H1 (cell line): Measurements from ENCODE around the gene MMADHC. TPM values are rescaled to one million over a fixed set of nuclear protein-coding genes. Genes with fewer than 3 reads are reported as not detected.

Experiments
- CTCF ChIA-PET: fragments of 300-600 bp; sonication (Branson Sonifier 250); formaldehyde crosslinking; loops from one replicate; lab custom pipeline; 2021; ENCODE audit not compliant: partially characterized antibody; lab: Charles Lee
- POLR2A ChIA-PET: fragments of 300-600 bp; sonication (Branson Sonifier 250); formaldehyde crosslinking; loops from one replicate; lab custom pipeline; 2021; ENCODE audit warnings: inconsistent platforms; ENCODE audit not compliant: partially characterized antibody; lab: Charles Lee
- DNase-seq, 2 experiments: peaks; one replicate each; pipeline versions ENCODE4 v3.0.0 to v3.0.0-alpha.2; 2010 to 2022; ENCODE audit warnings: low spot score in 2 of 2, low read depth in 1 of 2, mixed read lengths in 1 of 2
- FAIRE-seq: peaks from 2 replicates; lab custom pipeline; 2011; peaks lifted over from hg19 to GRCh38; lab: Jason Lieb, UNC
- H2AFZ ChIP-seq: 2 replicates; pipeline ENCODE4 v1.8.1; 2012; ENCODE audit warnings: low read length, inconsistent platforms
- H2AK5ac ChIP-seq: 2 replicates; pipeline ENCODE4 v1.6.1; 2013; ENCODE audit warnings: low read depth, low read length
- H2BK120ac ChIP-seq: replicated peaks from 2 replicates; pipeline ENCODE3; 2013; ENCODE audit warnings: low read depth, low read length, inconsistent platforms
- H2BK12ac ChIP-seq: 2 replicates; pipeline ENCODE4 v1.6.1; 2013; ENCODE audit warnings: low read depth, low read length
- H2BK15ac ChIP-seq: 2 replicates; pipeline ENCODE4 v1.6.1; 2013; ENCODE audit warnings: low read length
- H2BK20ac ChIP-seq: 2 replicates; pipeline ENCODE4 v1.6.1; 2013; ENCODE audit warnings: low read length
- H2BK5ac ChIP-seq: 2 replicates; pipeline ENCODE4 v1.6.1; 2013; ENCODE audit warnings: low read depth, low read length
- H3K14ac ChIP-seq: 2 replicates; pipeline ENCODE4 v1.6.1; 2013; ENCODE audit warnings: inconsistent platforms; ENCODE audit not compliant: insufficient read length
- H3K18ac ChIP-seq: 2 replicates; pipeline ENCODE4 v1.6.1; 2013; ENCODE audit warnings: low read length; ENCODE audit errors: extremely low read depth
- H3K23ac ChIP-seq: 2 replicates; pipeline ENCODE4 v1.6.1; 2013; ENCODE audit warnings: inconsistent platforms; ENCODE audit not compliant: insufficient read length
- H3K23me2 ChIP-seq: 2 replicates; pipeline ENCODE4 v1.6.1; 2013; ENCODE audit warnings: low read depth, low read length
- H3K27ac ChIP-seq: 2 replicates; pipeline ENCODE4 v1.6.1; 2011; ENCODE audit warnings: low read depth, low read length, inconsistent platforms
- H3K27me3 ChIP-seq, 4 experiments: replicated peaks in 1 of 4; 1 replicate in 1 of 4; 2 replicates in 3 of 4; pipeline versions ENCODE4 v1.6.1 to v1.8.1; 2011 to 2013; ENCODE audit warnings: low read length in 3 of 4, mild to moderate bottlenecking in 3 of 4, inconsistent platforms in 2 of 4, mixed read lengths in 2 of 4, moderate library complexity in 1 of 4; ENCODE audit not compliant: control insufficient read depth in 3 of 4, insufficient read depth in 3 of 4; ENCODE audit errors: extremely low read depth in 1 of 4
- H3K36me3 ChIP-seq, 4 experiments: 2 replicates each; pipeline versions ENCODE4 v1.6.1 to v1.8.1; 2011 to 2013; ENCODE audit warnings: mild to moderate bottlenecking in 4 of 4, low read length in 3 of 4, moderate library complexity in 2 of 4, control low read depth in 1 of 4, inconsistent platforms in 1 of 4; ENCODE audit not compliant: insufficient read depth in 4 of 4, control insufficient read depth in 2 of 4
- H3K4ac ChIP-seq: replicated peaks from 2 replicates; pipeline ENCODE3; 2013; ENCODE audit warnings: low read length, low read depth, mixed read lengths, inconsistent platforms; ENCODE audit not compliant: insufficient read length
- H3K4me1 ChIP-seq, 4 experiments: replicated peaks in 1 of 4; 1 replicate in 1 of 4; 2 replicates in 3 of 4; pipeline versions ENCODE4 v1.6.1 to v1.8.1; 2011 to 2013; ENCODE audit warnings: low read length in 3 of 4, inconsistent platforms in 2 of 4, mixed read lengths in 1 of 4; ENCODE audit not compliant: insufficient read depth in 4 of 4, control insufficient read depth in 3 of 4
- H3K4me2 ChIP-seq, 2 experiments: 2 replicates each; pipeline versions ENCODE4 v1.6.1 to v1.8.1; 2011 to 2013; ENCODE audit warnings: low read depth in 2 of 2, low read length in 2 of 2, control low read depth in 1 of 2, inconsistent platforms in 1 of 2, mild to moderate bottlenecking in 1 of 2; ENCODE audit not compliant: insufficient read depth in 1 of 2
- H3K4me3 ChIP-seq, 4 experiments: fragments of 200-600, 300-600 bp in 1 of 4; sonication (generic), shearing (Covaris generic), sonication (Bioruptor Twin) in 1 of 4; 2 replicates each; pipeline versions ENCODE4 v1.5.1 to v1.8.1; 2011 to 2016; ENCODE audit warnings: low read length in 4 of 4, low read depth in 3 of 4, control low read depth in 2 of 4, inconsistent platforms in 2 of 4, mild to moderate bottlenecking in 2 of 4, mixed read lengths in 1 of 4, moderate library complexity in 1 of 4; ENCODE audit not compliant: insufficient read depth in 2 of 4; ENCODE audit errors: extremely low read depth in 1 of 4
- H3K56ac ChIP-seq: replicated peaks from 2 replicates; pipeline ENCODE3; 2013; ENCODE audit warnings: low read depth, mild to moderate bottlenecking, mixed read lengths, low read length, inconsistent platforms; ENCODE audit not compliant: insufficient read length
- H3K79me1 ChIP-seq: 2 replicates; pipeline ENCODE4 v1.6.1; 2013; ENCODE audit warnings: low read depth, low read length, control low read depth
- H3K79me2 ChIP-seq, 2 experiments: 2 replicates each; pipeline versions ENCODE4 v1.6.1 to v1.8.1; 2012 to 2013; ENCODE audit warnings: low read length in 2 of 2, mild to moderate bottlenecking in 2 of 2, inconsistent platforms in 1 of 2; ENCODE audit not compliant: insufficient read depth in 2 of 2, control insufficient read depth in 1 of 2
- H3K9ac ChIP-seq, 4 experiments: replicated peaks in 1 of 4; 1 replicate in 1 of 4; 2 replicates in 3 of 4; pipeline versions ENCODE4 v1.6.1 to v1.8.1; 2011 to 2013; ENCODE audit warnings: low read depth in 3 of 4, low read length in 3 of 4, control low read depth in 2 of 4, mild to moderate bottlenecking in 2 of 4, moderate library complexity in 2 of 4, inconsistent platforms in 1 of 4; ENCODE audit errors: extremely low read depth in 1 of 4
- H3K9me3 ChIP-seq, 2 experiments: 2 replicates each; pipeline versions ENCODE4 v1.6.1 to v1.8.1; 2012 to 2013; ENCODE audit warnings: mild to moderate bottlenecking in 2 of 2, moderate library complexity in 2 of 2, control low read depth in 1 of 2, inconsistent platforms in 1 of 2, low read depth in 1 of 2, low read length in 1 of 2, mixed read lengths in 1 of 2; ENCODE audit not compliant: insufficient read depth in 2 of 2
- H4K20me1 ChIP-seq, 2 experiments: replicated peaks in 1 of 2; 2 replicates each; pipeline versions ENCODE3 to v1.8.1; 2011 to 2013; ENCODE audit warnings: inconsistent platforms in 2 of 2, low read length in 2 of 2, mild to moderate bottlenecking in 1 of 2; ENCODE audit not compliant: insufficient read depth in 2 of 2, control insufficient read depth in 1 of 2
- H4K5ac ChIP-seq: 2 replicates; pipeline ENCODE4 v1.6.1; 2013; ENCODE audit warnings: low read length, low read depth, mixed read lengths, inconsistent platforms; ENCODE audit not compliant: insufficient read length
- H4K8ac ChIP-seq: 2 replicates; pipeline ENCODE4 v1.8.0; 2013; ENCODE audit warnings: mild to moderate bottlenecking, moderate library complexity, low read length, inconsistent platforms; ENCODE audit not compliant: insufficient read depth; ENCODE audit errors: extremely low read depth
- H4K91ac ChIP-seq: replicated peaks from 2 replicates; pipeline ENCODE3; 2013; ENCODE audit warnings: low read length, mixed read lengths, inconsistent platforms; ENCODE audit not compliant: insufficient read length
- ASH2L ChIP-seq: fragments of 200-600, 300-600 bp; sonication (generic); IDR thresholded peaks from one replicate; pipeline ENCODE4 v1.7.1; 2017; ENCODE audit warnings: low read length
- BACH1 ChIP-seq: IDR thresholded peaks from 2 replicates; pipeline ENCODE4 v1.6.1; 2012; ENCODE audit warnings: low read length, improper control_type of control experiment
- CREB1 ChIP-seq: IDR thresholded peaks from 2 replicates; pipeline ENCODE4 v1.6.1; 2012; ENCODE audit warnings: inconsistent platforms
- EGR1 ChIP-seq: IDR thresholded peaks from 2 replicates; pipeline ENCODE4 v1.6.1; 2011; ENCODE audit warnings: low read depth, low read length, borderline replicate concordance
- GABPA ChIP-seq: IDR thresholded peaks from 2 replicates; pipeline ENCODE4 v1.6.1; 2011; ENCODE audit warnings: mild to moderate bottlenecking, low read length, moderate library complexity, borderline replicate concordance; ENCODE audit not compliant: insufficient read depth
- RAD21 ChIP-seq, 2 experiments: IDR thresholded peaks in 1 of 2; conservative IDR thresholded peaks in 1 of 2; 2 replicates each; pipeline ENCODE4 v1.6.1; 2011; ENCODE audit warnings: low read depth in 2 of 2, low read length in 2 of 2, improper control_type of control experiment in 1 of 2, inconsistent platforms in 1 of 2, mild to moderate bottlenecking in 1 of 2, moderate library complexity in 1 of 2
- RFX5 ChIP-seq: IDR thresholded peaks from 2 replicates; pipeline ENCODE4 v1.6.1; 2011; ENCODE audit warnings: low read depth, low read length, improper control_type of control experiment, borderline replicate concordance
- SP1 ChIP-seq: IDR thresholded peaks from 2 replicates; pipeline ENCODE4 v1.6.1; 2011; ENCODE audit warnings: low read depth, low read length
- TAF7 ChIP-seq: optimal IDR thresholded peaks from 2 replicates; pipeline ENCODE3; 2011; ENCODE audit warnings: low read depth, mild to moderate bottlenecking, inconsistent platforms, low read length, moderate library complexity, borderline replicate concordance
- WGBS, 2 experiments: shearing (Covaris generic) in 1 of 2; methylation state at CpG; one replicate each; pipeline versions ENCODE4 v1.1.6 to v1.1.7; 2013 to 2015; ENCODE audit warnings: low lambda C conversion rate in 2 of 2, mixed read lengths in 2 of 2, inconsistent platforms in 1 of 2, low coverage in 1 of 2, missing lambda C conversion rate in 1 of 2; ENCODE audit not compliant: insufficient replicate concordance in 2 of 2, insufficient coverage in 1 of 2, insufficient read length in 1 of 2; ENCODE audit errors: extremely low coverage in 1 of 2, missing lambda C conversion rate in 1 of 2; 5-methylcytosine and 5-hydroxymethylcytosine counted together
- polyA plus RNA-seq, 7 experiments: library from polyadenylated mRNA; depleted of rRNA in 3 of 7; stranded (reverse) in 5 of 7; unstranded in 2 of 7; fragments of >200 nt in 5 of 7; fragments of 200-250 nt in 2 of 7; gene quantifications; 1 replicate in 5 of 7; 2 replicates in 1 of 7; 4 replicates in 1 of 7; pipeline versions ENCODE4 v1.2.1 to v1.2.3, GENCODE V29; 2011 to 2013; ENCODE audit warnings: missing spikeins in 2 of 7, mixed read lengths in 2 of 7
- total RNA-seq: library from RNA; stranded (reverse); fragmentation: NEBNext Ultra II Directional; extraction: Animal tissue kit (Norgen Biotek cat#: 25700); gene quantifications from 2 replicates; pipeline ENCODE4 v1.2.1, GENCODE V29; 2021

MMADHC gene
- total and polyA plus RNA-seq, 2 of the 8 experiments (the other 6 are each of a cell fraction or from before 2014, with no cell fraction given) = 61.1 to 130 TPM

GRCh38 chr2:149534674-149535073 lies 52.9 kb downstream of the MMADHC start:
- DNase-seq (no peak), FAIRE-seq (no peak)
- ChIA-PET CTCF (interaction anchor here (1.4 kb wide), 1 partner anchor 23 kb away, joined by 3 read pairs; no protein-coding TSS in a partner anchor), POLR2A (no interaction called here)
- Histone ChIP-seq H3K4ac (no peak overlapping the region), H2AK5ac (no peak overlapping the region), H2BK120ac (no peak overlapping the region), H3K23me2 (no peaks in the 10 kb centered on the region), H3K36me3 (no peaks in the 10 kb centered on the region), H3K14ac (no peak overlapping the region), H3K9ac (no peak overlapping the region), H3K4me1 (no peaks in the 10 kb centered on the region), H4K5ac (no peak overlapping the region), H3K9me3 (no peaks in the 10 kb centered on the region; a peak in 1 of 4 replicates), H3K18ac (no peak overlapping the region), H4K20me1 (no peaks in the 10 kb centered on the region), H2BK5ac (no peak overlapping the region), H3K79me2 (no peaks in the 10 kb centered on the region), H2BK15ac (no peak overlapping the region), H4K8ac (no peak overlapping the region), H2AFZ (no peak overlapping the region), H3K23ac (no peak overlapping the region), H3K79me1 (no peaks in the 10 kb centered on the region), H3K27ac (no peak overlapping the region), H3K4me2 (no peak overlapping the region), H3K56ac (no peak overlapping the region), H3K4me3 (no peak overlapping the region), H4K91ac (no peak overlapping the region), H3K27me3 (no peaks in the 10 kb centered on the region), H2BK20ac (no peak overlapping the region), H2BK12ac (no peak overlapping the region)
- TF ChIP-seq BACH1 (no peak), RAD21 (IDR thresholded peaks at IDR 0.05 in 1 of 2, conservative IDR thresholded peaks at IDR 0.05 in 1 of 2; ENCODE audit: low read depth in 2 of 2, low read length in 2 of 2) (no peak), GABPA (no peak), ASH2L (no peak), EGR1 (no peak), RFX5 (no peak), SP1 (no peak), CREB1 (no peak), TAF7 (no peak)
- WGBS, 2 experiments = 90% methylated on average over 7 of the region's 7 CpGs; no CpG with 5 or more reads in 1 of the 2 experiments
